Endothelial cell (in vitro differentiated cells): ENCODE data around the gene HYAL2. TPM values are rescaled to one million over a fixed set of nuclear protein-coding genes. Genes with fewer than 3 reads are reported as not detected.

ENCODE experiments used
- DNase-seq: peaks from one replicate; pipeline ENCODE4 v3.0.0; 2021; ENCODE audit warnings: low spot score
- H3K27ac Mint-ChIP-seq: one replicate; pipeline ENCODE4 v1.8.0; 2021; ENCODE audit warnings: mixed read lengths, inconsistent platforms; ENCODE audit not compliant: unreplicated experiment
- H3K27me3 Mint-ChIP-seq: one replicate; pipeline ENCODE4 v1.8.0; 2021; ENCODE audit warnings: mild to moderate bottlenecking, moderate library complexity, mixed read lengths, inconsistent platforms; ENCODE audit not compliant: unreplicated experiment
- H3K36me3 Mint-ChIP-seq: one replicate; pipeline ENCODE4 v1.8.0; 2021; ENCODE audit warnings: mild to moderate bottlenecking, low read depth, mixed read lengths, inconsistent platforms; ENCODE audit not compliant: unreplicated experiment
- H3K4me1 Mint-ChIP-seq: one replicate; pipeline ENCODE4 v1.8.0; 2021; ENCODE audit warnings: mild to moderate bottlenecking, mixed read lengths, inconsistent platforms; ENCODE audit not compliant: unreplicated experiment
- H3K4me3 Mint-ChIP-seq: one replicate; pipeline ENCODE4 v1.8.0; 2021; ENCODE audit warnings: mild to moderate bottlenecking, mixed read lengths, inconsistent platforms; ENCODE audit not compliant: unreplicated experiment
- H3K9me3 Mint-ChIP-seq: one replicate; pipeline ENCODE4 v1.8.0; 2021; ENCODE audit warnings: mixed read lengths, inconsistent platforms; ENCODE audit not compliant: unreplicated experiment
- total RNA-seq: library from RNA; stranded (reverse); fragmentation: NEBNext Ultra II Directional; extraction: Animal tissue kit (Norgen Biotek cat#: 25700); gene quantifications from one replicate; pipeline ENCODE4 v1.2.1, GENCODE V29; 2021; ENCODE audit not compliant: unreplicated experiment
- TF ChIP-seq, protein P1 (sequence below): fragments of 200-600 bp; sonication (generic); IDR thresholded peaks from one replicate; pipeline ENCODE4 v1.5.0; 2021; ENCODE audit warnings: antibody characterized with exemption; ENCODE audit not compliant: unreplicated experiment

The HYAL2 gene
- total RNA-seq, 1 donor from 2014 or later = 214 TPM

DNA sequence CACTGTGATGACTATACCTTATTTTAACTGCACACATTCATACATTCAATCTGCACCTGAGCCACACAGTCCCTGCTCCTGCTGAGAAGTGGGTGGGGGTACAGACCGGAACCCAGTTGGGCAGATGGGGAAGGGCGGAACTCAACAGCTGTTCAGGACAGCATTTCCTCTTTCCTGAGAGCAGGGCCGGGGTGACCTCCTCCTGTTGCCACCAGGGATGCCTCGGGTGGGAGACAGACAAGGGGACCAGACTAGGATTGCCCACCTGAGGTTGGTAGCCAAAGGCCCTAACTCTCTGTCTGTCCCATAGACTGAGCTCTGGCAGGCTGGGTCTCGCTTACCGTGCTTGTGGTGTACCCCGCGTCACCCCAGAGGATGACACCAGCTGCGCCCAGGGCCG is 3.9 kb downstream of the HYAL2 start:
- H3K9me3 Mint-ChIP-seq = no peaks in the 10 kb centered on the region
- no peak for DNase-seq
- TF ChIP-seq, protein P1, sequence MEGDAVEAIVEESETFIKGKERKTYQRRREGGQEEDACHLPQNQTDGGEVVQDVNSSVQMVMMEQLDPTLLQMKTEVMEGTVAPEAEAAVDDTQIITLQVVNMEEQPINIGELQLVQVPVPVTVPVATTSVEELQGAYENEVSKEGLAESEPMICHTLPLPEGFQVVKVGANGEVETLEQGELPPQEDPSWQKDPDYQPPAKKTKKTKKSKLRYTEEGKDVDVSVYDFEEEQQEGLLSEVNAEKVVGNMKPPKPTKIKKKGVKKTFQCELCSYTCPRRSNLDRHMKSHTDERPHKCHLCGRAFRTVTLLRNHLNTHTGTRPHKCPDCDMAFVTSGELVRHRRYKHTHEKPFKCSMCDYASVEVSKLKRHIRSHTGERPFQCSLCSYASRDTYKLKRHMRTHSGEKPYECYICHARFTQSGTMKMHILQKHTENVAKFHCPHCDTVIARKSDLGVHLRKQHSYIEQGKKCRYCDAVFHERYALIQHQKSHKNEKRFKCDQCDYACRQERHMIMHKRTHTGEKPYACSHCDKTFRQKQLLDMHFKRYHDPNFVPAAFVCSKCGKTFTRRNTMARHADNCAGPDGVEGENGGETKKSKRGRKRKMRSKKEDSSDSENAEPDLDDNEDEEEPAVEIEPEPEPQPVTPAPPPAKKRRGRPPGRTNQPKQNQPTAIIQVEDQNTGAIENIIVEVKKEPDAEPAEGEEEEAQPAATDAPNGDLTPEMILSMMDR = no peak
- peaks cover 46% of the 10 kb centered on the region for H3K4me1 Mint-ChIP-seq
- H3K36me3 Mint-ChIP-seq = peaks cover 42% of the 10 kb centered on the region
- H3K4me3 Mint-ChIP-seq = peak overlapping the region; percentile 96
- peak overlapping the region; percentile 70 for H3K27ac Mint-ChIP-seq
- H3K27me3 Mint-ChIP-seq = peaks cover 26% of the 10 kb centered on the region

- peak overlapping the region; percentile 70 for H3K27ac Mint-ChIP-seq
- peaks cover 44% of the 10 kb centered on the region for H3K36me3 Mint-ChIP-seq
- H3K9me3 Mint-ChIP-seq = no peaks in the 10 kb centered on the region
- peaks cover 43% of the 10 kb centered on the region for H3K4me1 Mint-ChIP-seq
- TF ChIP-seq, protein P1 = no peak
- H3K27me3 Mint-ChIP-seq = peaks cover 24% of the 10 kb centered on the region
- peak overlapping the region; percentile 96 for H3K4me3 Mint-ChIP-seq
- DNase-seq = no peak
These were observed 4.4 kb downstream of the HYAL2 start for GRCh38 chr3:50318163-50318562.

- Mint-ChIP-seq H3K4me1 (peaks cover 41% of the 10 kb centered on the region), H3K27me3 (peaks cover 22% of the 10 kb centered on the region), H3K27ac (no peak overlapping the region), H3K9me3 (no peaks in the 10 kb centered on the region), H3K36me3 (peaks cover 44% of the 10 kb centered on the region), H3K4me3 (no peak overlapping the region)
- DNase-seq = no peak
- TF ChIP-seq, protein P1 = no peak
These were observed 5.2 kb downstream of the HYAL2 start for GRCh38 chr3:50317300-50317699.

GRCh38 chr3:50316657-50317242 is 5.8 kb downstream of the HYAL2 start:
- H3K4me3 Mint-ChIP-seq = peak overlapping the region; percentile 32
- TF ChIP-seq, protein P1 = no peak
- H3K36me3 Mint-ChIP-seq = peaks cover 44% of the 10 kb centered on the region
- H3K4me1 Mint-ChIP-seq = peaks cover 41% of the 10 kb centered on the region
- H3K9me3 Mint-ChIP-seq = no peaks in the 10 kb centered on the region
- DNase-seq = no peak
- H3K27ac Mint-ChIP-seq = no peak overlapping the region
- peaks cover 22% of the 10 kb centered on the region for H3K27me3 Mint-ChIP-seq

- H3K9me3 Mint-ChIP-seq = no peaks in the 10 kb centered on the region
- peaks cover 31% of the 10 kb centered on the region for H3K4me1 Mint-ChIP-seq
- peak overlapping the region; percentile 7 for H3K27ac Mint-ChIP-seq
- no peak for DNase-seq
- peak overlapping the region; percentile 38 for H3K4me3 Mint-ChIP-seq
- TF ChIP-seq, protein P1 = no peak
- H3K36me3 Mint-ChIP-seq = peaks cover 41% of the 10 kb centered on the region
- peaks cover 14% of the 10 kb centered on the region for H3K27me3 Mint-ChIP-seq
These were observed 7.7 kb downstream of the HYAL2 start for GRCh38 chr3:50314816-50315215.
